HG03571 (cell line): Measurements from ENCODE around the gene RPL29.
A peak's percentile ranks its signal among the peaks of the same experiment; 100 is the strongest.

Experiments
- ATAC-seq: cut with Tn5 transposase; IDR thresholded peaks from one replicate; pipeline ENCODE4 v1.9.1; 2021; ENCODE audit not compliant: unreplicated experiment

RPL29 gene

GRCh38 chr3:52026041-52026440 lies 30.3 kb upstream of the RPL29 start:
- no peak for ATAC-seq

DNA sequence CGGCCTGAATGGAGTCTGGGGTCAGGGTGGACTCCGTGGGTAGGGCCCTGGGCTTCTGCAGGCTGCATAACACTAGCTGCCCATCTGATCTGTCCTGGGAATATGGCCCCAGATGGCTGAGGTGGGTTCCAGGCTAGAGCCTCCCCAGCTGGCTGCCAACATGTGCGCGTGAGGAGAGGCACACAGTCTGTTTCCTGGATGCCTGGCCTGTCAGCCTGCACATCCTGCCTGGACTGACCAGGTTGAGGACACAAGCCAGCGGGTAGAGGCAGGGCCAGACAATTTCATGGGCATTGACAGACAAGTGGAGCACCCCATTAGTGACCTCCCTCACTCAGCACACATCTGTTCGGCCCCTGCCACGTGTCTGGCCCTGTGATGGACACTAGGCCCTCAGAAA lies 29.8 kb upstream of the RPL29 start:
- ATAC-seq: no peak

DNA sequence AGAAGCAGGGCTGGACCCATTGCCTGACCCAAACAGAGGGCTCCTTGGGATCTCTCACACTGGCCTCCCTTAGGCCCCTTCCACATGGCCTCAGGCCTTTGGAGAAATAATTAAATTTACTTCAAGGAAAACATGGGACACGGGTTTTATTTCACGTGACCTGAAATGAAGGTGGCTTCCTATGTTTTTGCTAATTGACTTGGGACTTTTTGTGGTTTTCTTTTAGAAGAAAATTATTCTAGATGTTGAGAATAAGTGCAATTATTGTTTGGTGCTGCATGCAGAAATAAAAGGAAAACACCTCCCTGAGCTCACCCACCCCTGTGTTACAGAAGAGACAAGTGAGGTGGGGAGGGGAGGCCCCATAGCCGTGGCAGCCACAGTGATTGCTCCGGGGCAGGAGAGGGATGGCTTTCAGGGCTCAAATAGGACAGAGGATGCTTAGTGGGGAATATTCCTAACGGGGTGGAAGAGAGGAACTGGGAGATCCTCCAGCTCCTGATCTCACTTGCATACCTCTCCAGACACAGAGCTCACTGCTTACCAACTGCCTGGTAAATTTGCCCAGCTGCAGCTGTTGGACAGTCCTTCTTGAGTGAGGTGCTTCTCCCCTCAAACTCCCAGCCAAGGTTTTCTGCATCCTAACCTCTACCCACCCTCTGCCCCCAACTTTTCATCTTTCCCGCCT lies 29.2 kb upstream of the RPL29 start:
- ATAC-seq: no peak

- ATAC-seq: peak; percentile 68
Measured at GRCh38 chr3:52023860-52024764, 28.4 kb upstream of the RPL29 start.

- no peak for ATAC-seq
Measured at GRCh38 chr3:52023101-52023770, 27.5 kb upstream of the RPL29 start.

DNA sequence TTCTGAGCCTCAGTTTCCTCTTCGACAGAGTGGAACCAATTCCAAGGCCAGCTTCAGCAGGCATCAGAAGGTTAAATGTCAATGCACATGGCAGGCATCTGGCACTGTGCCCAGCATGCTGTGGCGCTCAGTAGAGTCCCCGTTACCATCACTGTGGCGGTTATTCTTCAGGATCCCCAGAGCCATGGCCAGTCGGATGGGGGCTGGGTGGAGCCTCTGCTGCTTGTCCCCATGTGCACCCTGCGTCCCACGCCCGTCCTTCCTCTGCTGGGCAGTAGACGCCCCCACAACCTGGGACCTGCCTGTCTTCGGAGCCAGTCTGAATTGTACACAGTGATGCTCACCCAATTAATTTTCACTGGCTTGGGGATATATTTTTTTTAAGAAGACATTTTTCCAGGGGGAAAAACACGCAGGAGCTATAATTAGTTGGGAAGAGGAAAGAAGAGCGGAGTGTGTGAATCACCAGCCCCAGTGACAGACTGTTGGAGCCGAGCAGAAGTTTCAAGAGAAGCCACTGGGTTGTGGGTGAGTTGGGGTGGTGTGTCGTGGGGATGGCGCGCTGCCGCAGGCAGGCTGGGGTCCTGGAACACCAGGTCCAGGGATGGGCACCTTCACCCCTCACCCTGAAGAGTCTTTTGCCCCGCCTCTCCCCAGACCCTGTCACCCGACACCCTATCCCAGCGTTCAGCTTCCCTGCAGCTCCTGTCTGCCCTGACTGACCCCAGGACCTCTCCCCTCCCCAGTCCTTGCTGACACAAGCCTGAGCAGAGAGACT lies 26.8 kb upstream of the RPL29 start:
- no peak for ATAC-seq

DNA sequence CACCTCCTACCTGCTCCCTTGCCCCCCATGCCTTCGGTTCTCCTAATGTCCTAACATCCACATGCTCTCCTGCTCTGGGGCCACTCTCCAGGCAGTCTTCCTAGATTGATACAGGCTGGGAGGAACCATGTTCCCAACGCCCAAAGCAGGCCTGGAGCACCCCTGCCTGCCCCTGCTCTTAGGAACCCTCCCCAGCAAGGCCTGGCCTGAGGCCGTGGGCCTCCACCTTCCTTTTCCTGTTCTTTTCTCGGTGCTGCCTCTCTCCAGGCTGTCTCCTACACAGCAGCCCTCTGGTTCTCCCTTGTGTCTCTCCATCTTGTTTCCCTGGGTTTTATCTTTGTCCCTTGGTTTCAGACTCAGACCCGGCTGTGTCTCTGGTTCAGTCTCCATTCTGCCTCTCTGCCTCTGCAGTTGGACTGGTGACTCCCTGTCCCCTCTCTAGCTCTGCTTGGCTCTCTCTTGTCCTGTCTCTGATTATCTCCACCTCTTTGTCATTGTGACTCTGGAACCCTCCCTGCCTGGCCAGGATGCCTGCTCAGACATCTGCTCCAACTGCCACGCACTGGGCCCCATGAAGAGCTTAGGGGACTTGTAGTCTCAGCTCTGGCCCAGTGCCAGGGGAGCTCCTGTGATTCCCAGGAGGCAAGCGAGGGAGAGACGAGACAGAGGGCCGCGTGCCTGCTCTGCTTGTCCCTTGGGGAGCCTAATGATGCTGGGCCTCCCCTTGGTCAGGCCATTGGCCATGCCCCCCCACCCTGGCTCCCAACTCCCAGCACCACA lies 26.0 kb upstream of the RPL29 start:
- ATAC-seq: no peak

- ATAC-seq: no peak
Measured at GRCh38 chr3:52020796-52021195, 25.1 kb upstream of the RPL29 start.

DNA sequence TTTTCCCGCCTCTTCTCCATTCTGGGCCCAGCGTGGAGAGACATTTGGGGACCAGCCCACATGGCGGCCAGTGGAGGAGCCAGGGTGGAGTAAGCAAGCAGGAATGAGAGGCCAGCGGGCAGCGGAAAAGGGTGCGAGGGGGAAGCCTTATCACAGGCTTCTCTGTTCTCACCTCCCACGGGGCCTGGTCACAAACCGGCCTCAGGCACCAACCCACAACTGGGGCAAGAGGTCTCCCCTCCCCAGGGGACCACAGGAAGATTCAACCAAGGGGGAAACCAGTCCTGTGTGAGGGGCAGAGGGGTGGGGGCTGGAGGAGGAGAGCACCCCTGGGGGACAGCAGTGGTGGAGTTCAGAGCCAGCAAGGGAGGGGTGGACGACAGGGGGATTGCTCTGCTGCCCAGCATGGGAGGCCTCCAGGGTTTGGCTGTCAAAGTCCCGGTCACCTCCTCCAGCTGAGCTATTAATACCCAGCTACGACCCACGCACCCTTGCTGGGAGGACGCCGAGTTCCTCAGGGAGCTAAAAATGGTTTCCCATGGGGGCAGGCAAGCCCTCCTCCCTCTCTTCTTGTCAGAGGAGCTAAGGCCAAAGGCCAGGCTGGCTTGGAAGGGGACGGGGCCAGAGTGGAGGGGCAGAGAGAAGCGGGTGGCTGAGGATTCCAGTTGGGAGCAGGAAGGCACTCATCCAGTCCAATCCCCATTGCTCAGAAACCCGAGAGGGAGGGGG lies 23.8 kb upstream of the RPL29 start:
- no peak for ATAC-seq

GRCh38 chr3:52018319-52019000 lies 22.8 kb upstream of the RPL29 start:
- ATAC-seq: no peak

DNA sequence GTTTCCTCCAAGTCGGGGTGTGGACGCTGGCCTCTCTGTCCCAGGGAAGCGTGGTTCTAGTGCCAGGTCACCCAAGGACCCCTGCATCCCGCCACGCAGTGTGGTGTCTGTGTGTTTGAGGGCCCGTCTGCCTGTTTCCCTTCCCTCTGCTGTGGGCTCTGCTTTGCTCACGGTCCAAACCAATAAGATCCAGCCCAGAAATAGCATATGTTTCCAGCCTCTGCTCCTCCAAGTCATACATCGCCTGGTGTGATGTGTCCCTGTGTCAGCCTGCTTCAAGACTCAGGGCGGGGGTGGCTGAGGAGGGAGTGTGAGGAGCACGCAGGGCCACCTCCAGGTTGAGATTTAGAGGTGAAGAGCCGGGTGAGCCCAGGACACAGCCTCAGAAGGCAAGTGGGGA lies 21.9 kb upstream of the RPL29 start:
- ATAC-seq: no peak

DNA sequence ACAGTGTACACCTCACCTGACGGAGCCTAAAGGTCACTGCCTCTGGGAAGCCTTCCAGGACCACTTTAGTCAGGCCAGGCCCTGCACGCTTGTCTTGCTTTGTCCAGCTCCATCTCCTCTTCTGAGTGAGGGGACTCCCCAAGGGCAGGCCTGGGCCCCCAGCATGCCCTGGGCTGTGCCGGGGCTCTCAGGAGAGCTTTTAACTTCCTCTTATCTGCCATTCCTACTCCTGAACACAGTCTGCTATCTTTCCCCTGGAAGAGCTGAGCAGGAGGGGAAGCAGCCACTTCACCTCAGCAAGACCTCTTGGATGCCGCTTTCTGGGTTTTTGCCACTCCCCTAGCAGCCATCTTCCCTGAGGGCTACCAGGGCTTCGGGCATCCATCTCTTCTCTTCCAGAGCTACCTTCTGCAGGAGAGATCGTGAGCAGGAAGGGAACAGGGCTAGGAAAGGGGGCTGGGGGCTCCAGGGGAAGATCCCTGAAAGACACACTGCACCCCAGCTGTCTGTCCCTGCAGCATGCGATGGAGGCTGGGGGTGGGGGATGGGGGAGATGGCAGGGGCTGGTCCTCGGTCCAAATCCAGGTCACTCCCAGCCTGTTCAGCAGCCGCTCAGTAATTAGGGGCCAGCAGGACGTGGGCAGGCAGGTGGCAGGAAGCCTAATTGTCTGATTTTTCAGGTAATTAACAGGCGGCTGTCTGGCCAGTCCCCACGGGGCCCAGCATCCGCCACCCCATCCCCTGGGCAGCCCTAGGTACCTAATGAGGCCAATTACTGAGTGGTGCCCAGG lies 19.9 kb upstream of the RPL29 start:
- no peak for ATAC-seq

DNA sequence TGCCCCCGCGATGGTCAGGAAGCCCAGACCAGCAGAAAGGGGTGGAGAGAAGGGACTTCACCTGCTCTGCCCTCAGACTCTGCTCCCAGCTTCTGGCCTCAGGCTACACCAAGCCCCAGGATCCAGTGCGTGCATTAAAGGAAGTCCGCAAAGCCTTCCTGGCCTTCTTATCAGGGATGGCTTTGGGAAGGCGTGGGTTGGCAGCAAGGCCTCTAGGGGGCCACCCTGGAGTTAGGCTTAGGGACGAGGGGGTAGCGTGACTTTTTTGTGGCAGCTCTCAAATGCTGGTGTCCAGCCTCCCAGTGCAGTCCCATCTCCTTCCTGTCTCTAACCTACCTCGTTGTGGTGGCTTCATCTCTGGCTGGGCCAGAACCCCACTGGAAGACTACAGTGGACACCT lies 18.9 kb upstream of the RPL29 start:
- ATAC-seq: no peak

DNA sequence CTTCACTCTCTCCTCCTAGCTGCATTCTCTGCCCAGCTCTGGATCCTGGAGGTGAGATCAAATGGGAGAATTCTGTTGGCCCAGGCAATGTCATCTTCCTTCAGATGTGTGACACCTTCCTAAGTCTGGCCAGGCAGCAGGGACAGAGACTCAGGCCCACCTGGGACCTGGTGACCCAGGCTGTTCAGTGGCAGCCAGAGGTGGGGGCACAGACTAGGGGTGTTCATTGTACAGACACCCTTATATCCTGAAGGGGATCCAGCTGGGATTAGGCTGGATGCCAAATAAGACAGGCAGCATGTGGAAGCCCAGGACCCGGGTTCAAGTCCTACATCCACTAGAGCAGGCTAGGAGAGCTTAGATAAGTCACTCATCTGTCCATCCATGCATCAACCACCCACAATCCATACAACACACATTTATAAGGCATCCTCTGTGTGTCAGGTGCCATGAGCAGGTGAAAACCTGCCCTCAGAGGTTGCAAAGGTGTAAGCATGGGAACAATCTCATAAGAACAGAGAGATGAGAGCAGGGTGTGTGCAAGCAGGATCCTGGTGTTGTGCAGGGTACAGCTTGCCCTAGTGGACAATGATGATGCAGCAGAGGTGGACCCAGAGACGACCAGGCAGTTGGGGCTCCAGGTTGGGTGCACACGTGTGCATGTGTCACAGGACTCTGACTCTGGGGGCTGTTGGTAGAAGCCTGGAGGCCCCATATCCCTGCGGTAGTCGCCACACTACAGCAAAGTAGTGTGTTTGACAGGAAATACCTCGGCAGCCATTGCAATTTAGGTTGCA lies 18.3 kb upstream of the RPL29 start:
- no peak for ATAC-seq

GRCh38 chr3:52012699-52013098 lies 17.0 kb upstream of the RPL29 start:
- ATAC-seq: no peak

DNA sequence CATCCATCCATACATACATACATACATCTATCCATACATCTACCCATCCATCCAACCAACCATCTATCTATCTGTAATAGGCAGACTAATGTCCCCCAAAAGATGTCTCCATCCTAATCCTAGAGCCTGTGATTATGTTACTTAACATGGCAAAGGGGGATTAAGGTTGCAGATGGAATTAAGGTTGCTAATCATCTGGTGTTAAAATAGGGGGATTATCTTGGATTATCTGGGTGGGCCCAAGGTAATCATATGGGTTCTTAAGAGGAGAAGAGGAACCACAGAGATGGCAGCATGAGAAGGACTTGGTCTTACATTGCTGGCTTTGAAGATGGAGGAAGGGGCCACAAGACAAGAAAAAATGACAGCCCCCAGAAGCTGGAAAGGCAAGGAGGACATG lies 14.7 kb upstream of the RPL29 start:
- no peak for ATAC-seq

DNA sequence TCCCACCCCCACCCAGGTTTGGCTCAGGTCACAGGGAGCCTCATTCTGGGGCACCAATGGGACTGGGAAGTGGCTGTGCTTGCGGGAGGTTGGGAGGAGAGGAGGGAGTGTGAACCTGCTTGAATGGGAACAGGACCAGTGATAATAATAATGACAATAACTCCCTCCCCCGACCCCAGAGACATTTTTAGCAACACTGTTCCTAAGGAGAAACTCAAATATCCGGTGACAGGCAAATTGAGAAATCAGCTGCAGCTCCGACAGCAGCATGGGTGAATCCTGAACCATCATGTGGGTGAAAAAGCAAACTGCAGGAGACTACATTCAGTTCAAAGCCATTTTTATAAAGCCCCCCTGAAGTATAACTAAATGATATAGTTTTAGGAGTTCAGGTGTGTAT lies 11.6 kb upstream of the RPL29 start:
- ATAC-seq: no peak

GRCh38 chr3:52006820-52007133 lies 11.1 kb upstream of the RPL29 start:
- ATAC-seq: no peak
